ENCODE measurements around the gene BTNL8.

Gene BTNL8

GRCh38 chr5:180977852-180978251, 78.9 kb downstream of the BTNL8 start:
- Histone ChIP-seq H3F3A (ENCODE audit: control insufficient read depth, insufficient read depth) (peaks cover 7% of the 10 kb centered on the region; the same call in 1 of the 2 replicates), H3K27me3 (ENCODE audit: control insufficient read depth, low read length) (no peaks in the 10 kb centered on the region), H3K36me3 (ENCODE audit: control insufficient read depth, low read length) (peaks cover 3% of the 10 kb centered on the region; the same call in 1 of the 2 replicates), H3K4me1 (ENCODE audit: control insufficient read depth, low read length) (peaks cover 55% of the 10 kb centered on the region), H3K9me3 (ENCODE audit: control insufficient read depth, insufficient read depth, low read length) (no peaks in the 10 kb centered on the region), H3K4me3 (ENCODE audit: low read length) (peak overlapping the region; percentile 56), H3K4me2 (ENCODE audit: low read length) (peak overlapping the region; percentile 60), H4K20me1 (ENCODE audit: control insufficient read depth, insufficient read depth, low read depth, low read length) (no peaks in the 10 kb centered on the region), H3K27ac (ENCODE audit: low read depth, low read length) (peak overlapping the region; percentile 85), H3K79me2 (ENCODE audit: control insufficient read depth, low read length) (no peaks in the 10 kb centered on the region), H3K9me2 (replicated peaks; ENCODE audit: control insufficient read depth, low read length) (no peaks in the 10 kb centered on the region)
- TF ChIP-seq CTCF (IDR thresholded peaks at IDR 0.05; ENCODE audit: low read depth, low read length, poor library complexity, severe bottlenecking): no peak
- no peak for TF ChIP-seq EZH2phosphoT487 (IDR thresholded peaks at IDR 0.05; ENCODE audit: borderline replicate concordance, low read length)

GRCh38 chr5:180982008-180982741, 83.2 kb downstream of the BTNL8 start:
- no peak overlapping the region for H3K27ac ChIP-seq (ENCODE audit: low read depth, low read length)
- TF ChIP-seq CTCF (IDR thresholded peaks at IDR 0.05; ENCODE audit: low read depth, low read length, poor library complexity, severe bottlenecking) (no peak), EZH2phosphoT487 (IDR thresholded peaks at IDR 0.05; ENCODE audit: borderline replicate concordance, low read length) (no peak)
- no peaks in the 10 kb centered on the region for H3K36me3 ChIP-seq (ENCODE audit: control insufficient read depth, low read length)
- no peaks in the 10 kb centered on the region for H4K20me1 ChIP-seq (ENCODE audit: control insufficient read depth, insufficient read depth, low read depth, low read length)
- no peak overlapping the region for H3K4me3 ChIP-seq (ENCODE audit: low read length)
- H3K79me2 ChIP-seq (ENCODE audit: control insufficient read depth, low read length): no peaks in the 10 kb centered on the region
- H3K4me2 ChIP-seq (ENCODE audit: low read length): no peak overlapping the region
- no peaks in the 10 kb centered on the region for H3K9me2 ChIP-seq (replicated peaks; ENCODE audit: control insufficient read depth, low read length)
- H3K4me1 ChIP-seq (ENCODE audit: control insufficient read depth, low read length): peaks cover 31% of the 10 kb centered on the region
- H3K9me3 ChIP-seq (ENCODE audit: control insufficient read depth, insufficient read depth, low read length): no peaks in the 10 kb centered on the region
- no peaks in the 10 kb centered on the region for H3K27me3 ChIP-seq (ENCODE audit: control insufficient read depth, low read length)
- H3F3A ChIP-seq (ENCODE audit: control insufficient read depth, insufficient read depth): peaks cover 4% of the 10 kb centered on the region; the same call in 1 of the 2 replicates

- no peaks in the 10 kb centered on the region for H3K27me3 ChIP-seq (ENCODE audit: control insufficient read depth, low read length)
- H3K4me3 ChIP-seq (ENCODE audit: low read length): no peak overlapping the region
- no peaks in the 10 kb centered on the region for H3F3A ChIP-seq (ENCODE audit: control insufficient read depth, insufficient read depth)
- H3K27ac ChIP-seq (ENCODE audit: low read depth, low read length): no peak overlapping the region
- no peaks in the 10 kb centered on the region for H4K20me1 ChIP-seq (ENCODE audit: control insufficient read depth, insufficient read depth, low read depth, low read length)
- no peaks in the 10 kb centered on the region for H3K79me2 ChIP-seq (ENCODE audit: control insufficient read depth, low read length)
- TF ChIP-seq EZH2phosphoT487 (IDR thresholded peaks at IDR 0.05; ENCODE audit: borderline replicate concordance, low read length) (no peak), CTCF (IDR thresholded peaks at IDR 0.05; ENCODE audit: low read depth, low read length, poor library complexity, severe bottlenecking) (no peak)
- peaks cover 25% of the 10 kb centered on the region for H3K4me1 ChIP-seq (ENCODE audit: control insufficient read depth, low read length)
- H3K9me2 ChIP-seq (replicated peaks; ENCODE audit: control insufficient read depth, low read length): no peaks in the 10 kb centered on the region
- H3K4me2 ChIP-seq (ENCODE audit: low read length): no peak overlapping the region
- H3K9me3 ChIP-seq (ENCODE audit: control insufficient read depth, insufficient read depth, low read length): no peaks in the 10 kb centered on the region
- no peaks in the 10 kb centered on the region for H3K36me3 ChIP-seq (ENCODE audit: control insufficient read depth, low read length)
Observed at GRCh38 chr5:180988016-180988415, 89.1 kb downstream of the BTNL8 start.
